ENCODE measurements around the gene PPP2R2D.

- TF ChIP-seq, protein P1, sequence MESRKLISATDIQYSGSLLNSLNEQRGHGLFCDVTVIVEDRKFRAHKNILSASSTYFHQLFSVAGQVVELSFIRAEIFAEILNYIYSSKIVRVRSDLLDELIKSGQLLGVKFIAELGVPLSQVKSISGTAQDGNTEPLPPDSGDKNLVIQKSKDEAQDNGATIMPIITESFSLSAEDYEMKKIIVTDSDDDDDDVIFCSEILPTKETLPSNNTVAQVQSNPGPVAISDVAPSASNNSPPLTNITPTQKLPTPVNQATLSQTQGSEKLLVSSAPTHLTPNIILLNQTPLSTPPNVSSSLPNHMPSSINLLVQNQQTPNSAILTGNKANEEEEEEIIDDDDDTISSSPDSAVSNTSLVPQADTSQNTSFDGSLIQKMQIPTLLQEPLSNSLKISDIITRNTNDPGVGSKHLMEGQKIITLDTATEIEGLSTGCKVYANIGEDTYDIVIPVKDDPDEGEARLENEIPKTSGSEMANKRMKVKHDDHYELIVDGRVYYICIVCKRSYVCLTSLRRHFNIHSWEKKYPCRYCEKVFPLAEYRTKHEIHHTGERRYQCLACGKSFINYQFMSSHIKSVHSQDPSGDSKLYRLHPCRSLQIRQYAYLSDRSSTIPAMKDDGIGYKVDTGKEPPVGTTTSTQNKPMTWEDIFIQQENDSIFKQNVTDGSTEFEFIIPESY (IDR thresholded peaks at IDR 0.05; ENCODE audit: borderline replicate concordance, low read depth) = no peak
- TF ChIP-seq, protein P2, sequence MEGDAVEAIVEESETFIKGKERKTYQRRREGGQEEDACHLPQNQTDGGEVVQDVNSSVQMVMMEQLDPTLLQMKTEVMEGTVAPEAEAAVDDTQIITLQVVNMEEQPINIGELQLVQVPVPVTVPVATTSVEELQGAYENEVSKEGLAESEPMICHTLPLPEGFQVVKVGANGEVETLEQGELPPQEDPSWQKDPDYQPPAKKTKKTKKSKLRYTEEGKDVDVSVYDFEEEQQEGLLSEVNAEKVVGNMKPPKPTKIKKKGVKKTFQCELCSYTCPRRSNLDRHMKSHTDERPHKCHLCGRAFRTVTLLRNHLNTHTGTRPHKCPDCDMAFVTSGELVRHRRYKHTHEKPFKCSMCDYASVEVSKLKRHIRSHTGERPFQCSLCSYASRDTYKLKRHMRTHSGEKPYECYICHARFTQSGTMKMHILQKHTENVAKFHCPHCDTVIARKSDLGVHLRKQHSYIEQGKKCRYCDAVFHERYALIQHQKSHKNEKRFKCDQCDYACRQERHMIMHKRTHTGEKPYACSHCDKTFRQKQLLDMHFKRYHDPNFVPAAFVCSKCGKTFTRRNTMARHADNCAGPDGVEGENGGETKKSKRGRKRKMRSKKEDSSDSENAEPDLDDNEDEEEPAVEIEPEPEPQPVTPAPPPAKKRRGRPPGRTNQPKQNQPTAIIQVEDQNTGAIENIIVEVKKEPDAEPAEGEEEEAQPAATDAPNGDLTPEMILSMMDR (IDR thresholded peaks at IDR 0.05) = no peak
- no peak for TF ChIP-seq EZH2phosphoT487 (IDR thresholded peaks at IDR 0.05; ENCODE audit: borderline replicate concordance, low read depth)
- TF ChIP-seq FOXJ3 (CRISPR knock-in tag; IDR thresholded peaks at IDR 0.05) = no peak
- no peak for TF ChIP-seq POLR2AphosphoS5 (IDR thresholded peaks at IDR 0.05; ENCODE audit: low read depth, low read length)
- no peak for TF ChIP-seq MAX (IDR thresholded peaks at IDR 0.05; ENCODE audit: low read depth)
- no peak for TF ChIP-seq GATA2 (CRISPR knock-in tag; IDR thresholded peaks at IDR 0.05)
- TF ChIP-seq, protein P3, sequence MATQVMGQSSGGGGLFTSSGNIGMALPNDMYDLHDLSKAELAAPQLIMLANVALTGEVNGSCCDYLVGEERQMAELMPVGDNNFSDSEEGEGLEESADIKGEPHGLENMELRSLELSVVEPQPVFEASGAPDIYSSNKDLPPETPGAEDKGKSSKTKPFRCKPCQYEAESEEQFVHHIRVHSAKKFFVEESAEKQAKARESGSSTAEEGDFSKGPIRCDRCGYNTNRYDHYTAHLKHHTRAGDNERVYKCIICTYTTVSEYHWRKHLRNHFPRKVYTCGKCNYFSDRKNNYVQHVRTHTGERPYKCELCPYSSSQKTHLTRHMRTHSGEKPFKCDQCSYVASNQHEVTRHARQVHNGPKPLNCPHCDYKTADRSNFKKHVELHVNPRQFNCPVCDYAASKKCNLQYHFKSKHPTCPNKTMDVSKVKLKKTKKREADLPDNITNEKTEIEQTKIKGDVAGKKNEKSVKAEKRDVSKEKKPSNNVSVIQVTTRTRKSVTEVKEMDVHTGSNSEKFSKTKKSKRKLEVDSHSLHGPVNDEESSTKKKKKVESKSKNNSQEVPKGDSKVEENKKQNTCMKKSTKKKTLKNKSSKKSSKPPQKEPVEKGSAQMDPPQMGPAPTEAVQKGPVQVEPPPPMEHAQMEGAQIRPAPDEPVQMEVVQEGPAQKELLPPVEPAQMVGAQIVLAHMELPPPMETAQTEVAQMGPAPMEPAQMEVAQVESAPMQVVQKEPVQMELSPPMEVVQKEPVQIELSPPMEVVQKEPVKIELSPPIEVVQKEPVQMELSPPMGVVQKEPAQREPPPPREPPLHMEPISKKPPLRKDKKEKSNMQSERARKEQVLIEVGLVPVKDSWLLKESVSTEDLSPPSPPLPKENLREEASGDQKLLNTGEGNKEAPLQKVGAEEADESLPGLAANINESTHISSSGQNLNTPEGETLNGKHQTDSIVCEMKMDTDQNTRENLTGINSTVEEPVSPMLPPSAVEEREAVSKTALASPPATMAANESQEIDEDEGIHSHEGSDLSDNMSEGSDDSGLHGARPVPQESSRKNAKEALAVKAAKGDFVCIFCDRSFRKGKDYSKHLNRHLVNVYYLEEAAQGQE (IDR thresholded peaks at IDR 0.05; ENCODE audit: low read depth, low read length) = no peak
- TF ChIP-seq RCOR1 (IDR thresholded peaks at IDR 0.05; ENCODE audit: low read length) = no peak
- TF ChIP-seq RAD21 (IDR thresholded peaks at IDR 0.05; ENCODE audit: low read length) = no peak
- no peak for TF ChIP-seq USF1 (IDR thresholded peaks at IDR 0.05; ENCODE audit: borderline replicate concordance, low read depth)
- no peak for TF ChIP-seq EP300 (IDR thresholded peaks at IDR 0.05; ENCODE audit: borderline replicate concordance in 1 of 2, low read depth in 1 of 2, low read length in 1 of 2)
Observed at GRCh38 chr10:131982796-131983195, 82.0 kb downstream of the PPP2R2D start.

All from SK-N-SH (cell line).